Adrenal gland (tissue), 12 donors: ENCODE results near the gene CEBPE. TPM values are rescaled to one million over a fixed set of nuclear protein-coding genes. Genes with fewer than 3 reads are reported as not detected.

ENCODE experiments used
- DNase-seq, 7 donors: peaks; one replicate each; pipeline ENCODE4 v3.0.0-alpha.2; 2019 to 2020
- H3K27ac ChIP-seq, 5 donors: fragments of 200-600 bp; sonication (generic) in 4 of 5; 1 replicate in 3 of 5; 2 replicates in 2 of 5; pipeline versions ENCODE4 v1.5.1 to v1.8.0; 2016 to 2020; ENCODE audit warnings: mild to moderate bottlenecking in 1 of 5
- H3K27me3 ChIP-seq: fragments of 200-600 bp; 2 replicates; pipeline ENCODE4 v1.8.0; 2021
- H3K36me3 ChIP-seq, 2 donors: fragments of 200-600 bp; replicated peaks in 1 of 2; 1 replicate in 1 of 2; 2 replicates in 1 of 2; pipeline versions ENCODE4 v1.5.1 to v1.8.0; 2018 to 2022
- H3K4me1 ChIP-seq, 2 donors: fragments of 200-600 bp; replicated peaks in 1 of 2; 1 replicate in 1 of 2; 2 replicates in 1 of 2; pipeline versions ENCODE4 v1.5.1 to v1.8.0; 2018 to 2021
- H3K4me3 ChIP-seq, 4 donors: fragments of 200-600 bp; sonication (generic) in 3 of 4; one replicate each; pipeline ENCODE4 v1.5.1; 2016 to 2018
- H3K9me3 ChIP-seq, 3 donors: fragments of 200-600 bp; sonication (generic) in 1 of 3; replicated peaks in 1 of 3; 1 replicate in 2 of 3; 2 replicates in 1 of 3; pipeline versions ENCODE4 v1.5.1 to v1.8.0; 2016 to 2021
- CTCF ChIP-seq, 6 experiments: fragments of 450-650 bp in 4 of 6; fragments of 200-600 bp in 2 of 6; sonication (generic) in 1 of 6; IDR thresholded peaks; 1 replicate in 5 of 6; 2 replicates in 1 of 6; pipeline versions ENCODE4 v1.5.1 to v1.8.0; 2016 to 2021; ENCODE audit warnings: antibody characterized with exemption in 6 of 6, mild to moderate bottlenecking in 2 of 6, moderate library complexity in 1 of 6
- POLR2A ChIP-seq, 2 donors: fragments of 450-650 bp; IDR thresholded peaks; one replicate each; pipeline ENCODE4 v1.6.1; 2017; ENCODE audit warnings: antibody characterized with exemption in 2 of 2, mild to moderate bottlenecking in 2 of 2, moderate library complexity in 1 of 2
- WGBS, 4 donors: extraction: QIAGEN DNeasy Blood & Tissue Kit in 2 of 4; methylation state at CpG; one replicate each; pipeline versions ENCODE4 v1.1.5 to v1.1.7; 2013 to 2017; 5-methylcytosine and 5-hydroxymethylcytosine counted together
- intact Hi-C, 2 donors: fragments of 100-400 bp; cut with DNase I; formaldehyde crosslinking; loops; one replicate each; pipeline versions ENCODE4 v1.14.1 to v1.15.0; 2022 to 2023
- polyA plus RNA-seq, 3 donors: library from polyadenylated mRNA; stranded (reverse); fragments of 200-250 nt in 2 of 3; fragments of 350-450 nt in 1 of 3; fragmentation: Illumina TruSeq in 1 of 3; extraction: RNeasy Lipid Tissue Mini Kit (QIAGEN cat#74804) in 1 of 3; gene quantifications; one replicate each; pipeline ENCODE4 v1.2.3, GENCODE V29; 2013 to 2014
- total RNA-seq, 9 donors: library from RNA; depleted of rRNA in 4 of 9; stranded (reverse); fragments of >200 nt in 4 of 9; fragments of 120-200 nt in 1 of 9; fragmentation: NEBNext Ultra II Directional in 1 of 9; extraction: Animal tissue kit (Norgen Biotek cat#: 25700) in 1 of 9; gene quantifications; one replicate each; pipeline versions ENCODE4 v1.1.0 to v1.2.4, GENCODE V29; 2013 to 2023
- donor health status: healthy with polysubstance abuse.
- donor health status: Bipolar disorder and iron deficiency.
- donor health status: DM: yes; HTN: yes; CAD: no.
- donor health status: DM: no; HTN: no; CAD: no.
- donor health status: DM: no; HTN: no; CAD: no.
- donor health status: DM: yes; HTN: yes; CAD: no.

Gene CEBPE
- total and polyA plus RNA-seq, 12 donors = 0.03 to 0.40 (median 0.15) TPM; not detected in 9

- TF ChIP-seq POLR2A (IDR thresholded peaks at IDR 0.05) (no peak), CTCF (IDR thresholded peaks at IDR 0.05) (no peak)
- 8 to 9% (median 8%) methylated on average over 10 of the region's 10 CpGs for WGBS, 4 donors
- Histone ChIP-seq H3K36me3 (peaks cover 0 to 62% of the 10 kb centered on the region in 2 donors), H3K4me1 (peaks cover 21 to 41% of the 10 kb centered on the region in 2 donors), H3K4me3 (peak overlapping the region in 2 of 4 donors; percentile 47 to 69), H3K27ac (peak overlapping the region in 4 of 5 donors; percentile 18 to 86 (median 70)), H3K9me3 (no peaks in the 10 kb centered on the region), H3K27me3 (no peaks in the 10 kb centered on the region)
- peak in 2 of 7 donors; percentile 13 to 47 for DNase-seq
- intact Hi-C loops = no loop called here
Observed at GRCh38 chr14:23070262-23071129, 48.6 kb downstream of the CEBPE start.

- intact Hi-C loops = loop anchor here (5.0 kb wide), 2 partner anchors 33 to 43 kb away; partner anchors contain the start of gene CIROP (in 1 of the 2)
- Histone ChIP-seq H3K27ac (peak overlapping the region in 3 of 5 donors; percentile 18 to 67 (median 66)), H3K4me3 (no peak overlapping the region), H3K4me1 (peaks cover 21 to 48% of the 10 kb centered on the region in 2 donors), H3K9me3 (no peaks in the 10 kb centered on the region), H3K36me3 (peaks cover 0 to 63% of the 10 kb centered on the region in 2 donors), H3K27me3 (no peaks in the 10 kb centered on the region)
- 64 to 69% (median 69%) methylated on average over 4 of the region's 4 CpGs for WGBS, 4 donors
- TF ChIP-seq POLR2A (IDR thresholded peaks at IDR 0.05) = no peak
- peak in 1 of 7 donors; percentile 3 for DNase-seq
Observed at GRCh38 chr14:23069413-23069806, 49.6 kb downstream of the CEBPE start.

GRCh38 chr14:23068789-23069412 lies 50.2 kb downstream of the CEBPE start:
- TF ChIP-seq POLR2A (IDR thresholded peaks at IDR 0.05) = no peak
- peak; percentile 98 to 100 (median 99) for TF ChIP-seq CTCF (IDR thresholded peaks at IDR 0.05)
- intact Hi-C loops = loop anchor here (5.0 kb wide), 2 partner anchors 33 to 43 kb away; partner anchors contain the start of gene CIROP (in 1 of the 2)
- no peaks in the 10 kb centered on the region for H3K27me3 ChIP-seq
- WGBS, 4 donors = 15 to 21% (median 18%) methylated on average over 8 of the region's 8 CpGs
- peak overlapping the region in 3 of 5 donors; percentile 18 to 67 (median 66) for H3K27ac ChIP-seq
- H3K4me1 ChIP-seq = peaks cover 21 to 48% of the 10 kb centered on the region in 2 donors
- H3K4me3 ChIP-seq = no peak overlapping the region
- DNase-seq = peak; percentile 85 to 95 (median 87)
- H3K9me3 ChIP-seq = no peaks in the 10 kb centered on the region
- peaks cover 0 to 63% of the 10 kb centered on the region in 2 donors for H3K36me3 ChIP-seq

GRCh38 chr14:23067847-23068788 lies 50.9 kb downstream of the CEBPE start:
- H3K36me3 ChIP-seq = peaks cover 0 to 63% of the 10 kb centered on the region in 2 donors
- peak in 2 of 7 donors; percentile 16 to 62 for DNase-seq
- 55 to 63% (median 60%) methylated on average over 9 to 14 of the region's 14 CpGs for WGBS, 4 donors
- TF ChIP-seq POLR2A (IDR thresholded peaks at IDR 0.05) (no peak), CTCF (IDR thresholded peaks at IDR 0.05) (no peak)
- no peak overlapping the region for H3K4me3 ChIP-seq
- H3K27ac ChIP-seq = peak overlapping the region in 2 of 5 donors; percentile 32 to 67
- intact Hi-C loops = loop anchor here (5.0 kb wide), 2 partner anchors 34 to 44 kb away; partner anchors contain the start of gene CIROP (in 1 of the 2)
- H3K4me1 ChIP-seq = peaks cover 20 to 48% of the 10 kb centered on the region in 2 donors
- no peaks in the 10 kb centered on the region for H3K27me3 ChIP-seq
- H3K9me3 ChIP-seq = no peaks in the 10 kb centered on the region
